Epithelial cell of proximal tubule (primary cell): ENCODE results near the gene TBC1D19. TPM values are rescaled to one million over a fixed set of nuclear protein-coding genes. Genes with fewer than 3 reads are reported as not detected.

ENCODE experiments used
- DNase-seq: peaks from one replicate; pipeline ENCODE4 v3.0.0-alpha.2; 2011; ENCODE audit warnings: low read depth
- H3K4me3 ChIP-seq: 2 replicates; pipeline ENCODE4 v1.5.1; 2011; ENCODE audit warnings: low read depth, mild to moderate bottlenecking, low read length
- total RNA-seq: library from RNA; depleted of rRNA; stranded (reverse); fragments of >200 nt; gene quantifications from 2 replicates; pipeline ENCODE4 v1.2.3, GENCODE V29; 2015
- TF ChIP-seq, protein P1 (sequence below): conservative IDR thresholded peaks from 2 replicates; pipeline ENCODE4 v1.5.1; 2012; ENCODE audit warnings: low read depth, mild to moderate bottlenecking, low read length

Gene TBC1D19
- total RNA-seq, 1 donor from 2014 or later: 27.9 TPM

- DNase-seq: no peak
- TF ChIP-seq, protein P1, sequence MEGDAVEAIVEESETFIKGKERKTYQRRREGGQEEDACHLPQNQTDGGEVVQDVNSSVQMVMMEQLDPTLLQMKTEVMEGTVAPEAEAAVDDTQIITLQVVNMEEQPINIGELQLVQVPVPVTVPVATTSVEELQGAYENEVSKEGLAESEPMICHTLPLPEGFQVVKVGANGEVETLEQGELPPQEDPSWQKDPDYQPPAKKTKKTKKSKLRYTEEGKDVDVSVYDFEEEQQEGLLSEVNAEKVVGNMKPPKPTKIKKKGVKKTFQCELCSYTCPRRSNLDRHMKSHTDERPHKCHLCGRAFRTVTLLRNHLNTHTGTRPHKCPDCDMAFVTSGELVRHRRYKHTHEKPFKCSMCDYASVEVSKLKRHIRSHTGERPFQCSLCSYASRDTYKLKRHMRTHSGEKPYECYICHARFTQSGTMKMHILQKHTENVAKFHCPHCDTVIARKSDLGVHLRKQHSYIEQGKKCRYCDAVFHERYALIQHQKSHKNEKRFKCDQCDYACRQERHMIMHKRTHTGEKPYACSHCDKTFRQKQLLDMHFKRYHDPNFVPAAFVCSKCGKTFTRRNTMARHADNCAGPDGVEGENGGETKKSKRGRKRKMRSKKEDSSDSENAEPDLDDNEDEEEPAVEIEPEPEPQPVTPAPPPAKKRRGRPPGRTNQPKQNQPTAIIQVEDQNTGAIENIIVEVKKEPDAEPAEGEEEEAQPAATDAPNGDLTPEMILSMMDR: no peak
- H3K4me3 ChIP-seq: no peak overlapping the region
These were observed 17.3 kb downstream of the TBC1D19 start for GRCh38 chr4:26601204-26601603.

DNA sequence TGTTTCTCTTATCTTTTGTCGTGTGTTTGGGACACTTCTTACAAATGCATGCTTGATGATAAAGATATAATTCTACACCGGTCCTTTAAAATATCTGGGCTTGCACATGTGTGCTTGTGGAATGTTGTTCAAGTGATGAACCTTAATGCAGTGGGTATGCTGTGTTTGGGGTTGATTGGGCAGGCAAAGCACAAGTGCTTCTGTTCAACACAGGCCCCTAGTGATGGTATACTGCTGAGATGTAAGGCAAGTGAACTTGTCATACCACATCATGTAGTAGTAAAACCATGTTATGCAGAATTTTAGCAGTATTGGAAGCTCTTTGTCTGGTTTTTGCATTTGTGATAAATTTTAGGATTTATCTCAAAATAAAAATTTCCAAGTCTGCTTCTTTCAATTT is 23.9 kb downstream of the TBC1D19 start:
- TF ChIP-seq, protein P1: no peak
- H3K4me3 ChIP-seq: no peak overlapping the region
- DNase-seq: no peak

GRCh38 chr4:26609391-26609790 is 25.5 kb downstream of the TBC1D19 start:
- no peak for DNase-seq
- no peak overlapping the region for H3K4me3 ChIP-seq
- TF ChIP-seq, protein P1: no peak

DNA sequence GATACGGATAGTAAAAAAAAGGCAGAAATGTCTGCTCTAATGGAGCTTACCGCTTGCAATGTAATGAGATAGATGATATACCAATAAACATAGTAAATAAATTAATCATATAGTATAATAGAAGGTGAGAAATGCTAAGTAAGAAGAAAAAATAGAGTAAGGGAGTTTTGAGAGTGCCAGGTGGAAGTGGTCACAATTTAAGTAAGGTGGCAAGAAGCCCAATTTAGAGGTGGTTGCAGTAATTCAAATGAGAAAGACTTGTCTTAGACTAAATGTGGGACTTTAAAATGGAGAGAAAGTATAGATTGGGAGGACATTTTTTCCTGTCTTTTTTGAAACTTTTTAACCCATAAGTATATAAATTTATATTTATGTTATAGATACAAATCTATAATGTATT is 26.0 kb downstream of the TBC1D19 start:
- H3K4me3 ChIP-seq: no peak overlapping the region
- TF ChIP-seq, protein P1: no peak
- DNase-seq: no peak

DNA sequence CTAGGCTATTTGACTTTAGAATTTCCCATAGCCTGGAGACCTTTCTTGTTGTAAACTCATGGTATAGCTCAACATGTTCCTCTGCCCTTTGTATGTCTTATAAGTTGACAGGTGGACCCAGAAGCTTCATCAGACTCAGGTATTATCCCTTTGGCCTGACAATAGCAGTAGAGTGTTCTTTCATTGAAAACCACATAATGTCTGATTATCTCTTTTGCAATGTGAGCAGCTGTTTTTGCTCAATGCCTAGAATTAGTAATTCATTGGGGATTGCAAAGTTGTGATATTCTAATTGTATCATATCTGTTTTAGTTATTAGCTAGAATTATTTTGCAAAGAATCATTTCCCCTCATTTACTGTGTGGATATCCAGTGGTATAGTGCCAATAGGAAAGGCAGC is 27.5 kb downstream of the TBC1D19 start:
- H3K4me3 ChIP-seq: no peak overlapping the region
- no peak for DNase-seq
- TF ChIP-seq, protein P1: no peak

GRCh38 chr4:26611885-26612284 is 28.0 kb downstream of the TBC1D19 start:
- TF ChIP-seq, protein P1: no peak
- DNase-seq: no peak
- no peak overlapping the region for H3K4me3 ChIP-seq

DNA sequence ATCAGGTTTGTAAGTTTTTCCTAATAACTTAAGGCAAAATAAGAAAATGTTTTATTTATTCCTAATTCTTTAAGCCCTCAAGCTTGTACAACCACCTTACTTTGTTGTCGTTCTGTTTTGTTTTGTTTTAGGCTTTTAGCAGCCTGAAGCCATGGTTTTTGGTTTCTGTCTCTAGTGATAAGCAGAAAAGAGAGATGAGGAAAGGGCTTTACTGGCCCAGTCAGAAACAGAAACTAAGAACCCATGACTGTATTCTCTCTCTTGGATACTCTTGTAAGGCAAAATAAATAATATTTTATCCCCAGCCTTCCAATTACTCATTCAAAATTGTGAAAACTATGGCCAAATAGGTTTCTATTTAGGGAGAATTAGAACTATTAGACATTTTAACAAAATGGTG is 29.4 kb downstream of the TBC1D19 start:
- no peak overlapping the region for H3K4me3 ChIP-seq
- no peak for DNase-seq
- TF ChIP-seq, protein P1: no peak
